ENCODE results near the gene AP2A1.

AP2A1 gene

DNA sequence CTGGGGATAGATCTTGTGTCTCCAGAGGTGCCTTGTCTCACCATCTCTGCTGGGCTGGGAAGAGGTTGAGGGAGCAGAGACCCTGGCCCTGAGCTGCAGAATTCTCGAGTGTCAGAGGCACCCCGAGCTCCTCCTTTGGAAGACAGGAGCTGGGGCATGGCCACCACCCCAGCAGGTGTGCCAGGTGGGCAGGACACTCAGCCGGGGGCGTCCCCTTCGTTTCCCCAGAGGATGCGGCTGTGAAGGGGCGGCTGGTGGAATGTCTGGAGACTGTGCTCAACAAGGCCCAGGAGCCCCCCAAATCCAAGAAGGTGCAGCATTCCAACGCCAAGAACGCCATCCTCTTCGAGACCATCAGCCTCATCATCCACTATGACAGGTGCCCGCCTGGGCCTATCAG lies 31.8 kb downstream of the AP2A1 start:
- H2BK120ac ChIP-seq (ENCODE audit: low read depth, low read length): no peak overlapping the region
- no peak for DNase-seq
- H3K56ac ChIP-seq (ENCODE audit: low read length): no peak overlapping the region
- no peak overlapping the region for H2BK5ac ChIP-seq (ENCODE audit: low read length)
- no peak overlapping the region for H2BK15ac ChIP-seq (replicated peaks; ENCODE audit: low read depth)
- no peak overlapping the region for H3K23ac ChIP-seq (ENCODE audit: low read length)
- H3K36me3 ChIP-seq (ENCODE audit: control insufficient read depth, insufficient read depth, low read length): peaks cover 14% of the 10 kb centered on the region
- no peaks in the 10 kb centered on the region for H3K4me1 ChIP-seq (ENCODE audit: control insufficient read depth, low read depth, low read length)
- no peak overlapping the region for H3K9ac ChIP-seq (ENCODE audit: low read length)
- no peak overlapping the region for H3K4me2 ChIP-seq (ENCODE audit: low read length)
- H3K4ac ChIP-seq (ENCODE audit: low read depth, low read length): no peak overlapping the region
- H3K27me3 ChIP-seq (ENCODE audit: insufficient read depth, low read length, poor library complexity): no peaks in the 10 kb centered on the region
- H3K79me1 ChIP-seq (ENCODE audit: low read length): no peaks in the 10 kb centered on the region
- no CpG with 5 or more reads among the region's 11 CpGs for WGBS (ENCODE audit: extremely low coverage, insufficient coverage, low lambda C conversion rate)
- no peak overlapping the region for H2AK5ac ChIP-seq (ENCODE audit: low read length)
- H3K79me2 ChIP-seq (ENCODE audit: control insufficient read depth, insufficient read depth, low read length): no peaks in the 10 kb centered on the region
- H3K4me3 ChIP-seq (ENCODE audit: low read length): no peak overlapping the region
- no peak overlapping the region for H3K27ac ChIP-seq (ENCODE audit: low read depth, low read length)
- no peak overlapping the region for H3K18ac ChIP-seq (ENCODE audit: low read length)
- no peak overlapping the region for H4K8ac ChIP-seq (ENCODE audit: low read depth, low read length)
- H4K5ac ChIP-seq (ENCODE audit: low read length): no peak overlapping the region

DNA sequence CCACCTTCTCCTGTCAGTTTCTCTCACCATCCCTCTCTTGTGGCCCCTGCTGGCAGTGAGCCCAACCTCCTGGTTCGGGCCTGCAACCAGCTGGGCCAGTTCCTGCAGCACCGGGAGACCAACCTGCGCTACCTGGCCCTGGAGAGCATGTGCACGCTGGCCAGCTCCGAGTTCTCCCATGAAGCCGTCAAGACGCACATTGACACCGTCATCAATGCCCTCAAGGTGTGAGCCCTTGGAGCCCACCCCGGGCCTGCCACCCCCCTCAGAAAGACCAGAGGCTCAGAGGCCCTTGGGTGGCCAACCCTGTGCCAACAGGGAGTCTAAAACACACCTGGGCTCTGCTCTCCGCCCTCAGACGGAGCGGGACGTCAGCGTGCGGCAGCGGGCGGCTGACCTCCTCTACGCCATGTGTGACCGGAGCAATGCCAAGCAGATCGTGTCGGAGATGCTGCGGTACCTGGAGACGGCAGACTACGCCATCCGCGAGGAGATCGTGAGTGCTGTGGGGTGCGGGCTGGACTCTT lies 32.5 kb downstream of the AP2A1 start:
- DNase-seq: no peak
- no CpG with 5 or more reads among the region's 28 CpGs for WGBS (ENCODE audit: extremely low coverage, insufficient coverage, low lambda C conversion rate)
- H2BK5ac ChIP-seq (ENCODE audit: low read length): no peak overlapping the region
- no peak overlapping the region for H3K23ac ChIP-seq (ENCODE audit: low read length)
- H3K27ac ChIP-seq (ENCODE audit: low read depth, low read length): no peak overlapping the region
- H3K4me3 ChIP-seq (ENCODE audit: low read length): no peak overlapping the region
- no peak overlapping the region for H4K8ac ChIP-seq (ENCODE audit: low read depth, low read length)
- H2BK15ac ChIP-seq (replicated peaks; ENCODE audit: low read depth): no peak overlapping the region
- no peak overlapping the region for H3K18ac ChIP-seq (ENCODE audit: low read length)
- no peak overlapping the region for H2BK120ac ChIP-seq (ENCODE audit: low read depth, low read length)
- H3K79me2 ChIP-seq (ENCODE audit: control insufficient read depth, insufficient read depth, low read length): no peaks in the 10 kb centered on the region
- no peak overlapping the region for H3K9ac ChIP-seq (ENCODE audit: low read length)
- H3K56ac ChIP-seq (ENCODE audit: low read length): no peak overlapping the region
- H4K5ac ChIP-seq (ENCODE audit: low read length): no peak overlapping the region
- H3K79me1 ChIP-seq (ENCODE audit: low read length): no peaks in the 10 kb centered on the region
- H3K4me1 ChIP-seq (ENCODE audit: control insufficient read depth, low read depth, low read length): no peaks in the 10 kb centered on the region
- H3K4me2 ChIP-seq (ENCODE audit: low read length): no peak overlapping the region
- H2AK5ac ChIP-seq (ENCODE audit: low read length): no peak overlapping the region
- H3K36me3 ChIP-seq (ENCODE audit: control insufficient read depth, insufficient read depth, low read length): peaks cover 14% of the 10 kb centered on the region
- no peak overlapping the region for H3K4ac ChIP-seq (ENCODE audit: low read depth, low read length)
- H3K27me3 ChIP-seq (ENCODE audit: insufficient read depth, low read length, poor library complexity): no peaks in the 10 kb centered on the region

DNA sequence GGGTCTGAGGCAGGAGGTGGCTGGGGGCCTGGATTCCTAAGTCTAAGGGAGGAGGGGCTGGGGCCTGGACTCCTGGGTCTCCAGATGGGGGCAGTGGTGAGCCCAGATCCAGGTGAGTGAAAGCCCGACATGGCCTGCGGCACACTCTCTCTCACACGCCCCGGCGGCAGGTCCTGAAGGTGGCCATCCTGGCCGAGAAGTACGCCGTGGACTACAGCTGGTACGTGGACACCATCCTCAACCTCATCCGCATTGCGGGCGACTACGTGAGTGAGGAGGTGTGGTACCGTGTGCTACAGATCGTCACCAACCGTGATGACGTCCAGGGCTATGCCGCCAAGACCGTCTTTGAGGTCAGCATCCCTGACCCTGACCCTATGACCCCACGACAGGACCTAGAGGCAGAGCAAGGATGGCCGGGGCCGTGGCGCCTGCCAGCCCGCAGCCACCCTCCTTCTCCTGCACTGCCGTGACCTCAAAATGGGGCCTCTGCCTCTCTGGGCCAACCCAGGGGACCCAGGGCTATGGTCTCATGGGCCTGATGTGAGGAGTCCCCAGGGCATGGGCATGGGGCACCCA lies 33.1 kb downstream of the AP2A1 start:
- Histone ChIP-seq H3K79me2 (ENCODE audit: control insufficient read depth, insufficient read depth, low read length) (no peaks in the 10 kb centered on the region), H4K5ac (ENCODE audit: low read length) (no peak overlapping the region), H3K4ac (ENCODE audit: low read depth, low read length) (no peak overlapping the region), H3K79me1 (ENCODE audit: low read length) (no peaks in the 10 kb centered on the region), H2AK5ac (ENCODE audit: low read length) (no peak overlapping the region), H3K18ac (ENCODE audit: low read length) (no peak overlapping the region), H3K27me3 (ENCODE audit: insufficient read depth, low read length, poor library complexity) (no peaks in the 10 kb centered on the region), H2BK15ac (replicated peaks; ENCODE audit: low read depth) (no peak overlapping the region), H3K4me3 (ENCODE audit: low read length) (no peak overlapping the region), H3K9ac (ENCODE audit: low read length) (no peak overlapping the region), H4K8ac (ENCODE audit: low read depth, low read length) (no peak overlapping the region), H3K27ac (ENCODE audit: low read depth, low read length) (no peak overlapping the region), H3K23ac (ENCODE audit: low read length) (no peak overlapping the region), H3K4me1 (ENCODE audit: control insufficient read depth, low read depth, low read length) (no peaks in the 10 kb centered on the region), H3K4me2 (ENCODE audit: low read length) (no peak overlapping the region), H2BK120ac (ENCODE audit: low read depth, low read length) (no peak overlapping the region), H3K36me3 (ENCODE audit: control insufficient read depth, insufficient read depth, low read length) (peaks cover 14% of the 10 kb centered on the region), H2BK5ac (ENCODE audit: low read length) (no peak overlapping the region), H3K56ac (ENCODE audit: low read length) (no peak overlapping the region)
- peak; percentile 45 for DNase-seq
- WGBS (ENCODE audit: extremely low coverage, insufficient coverage, low lambda C conversion rate): no CpG with 5 or more reads among the region's 25 CpGs

DNA sequence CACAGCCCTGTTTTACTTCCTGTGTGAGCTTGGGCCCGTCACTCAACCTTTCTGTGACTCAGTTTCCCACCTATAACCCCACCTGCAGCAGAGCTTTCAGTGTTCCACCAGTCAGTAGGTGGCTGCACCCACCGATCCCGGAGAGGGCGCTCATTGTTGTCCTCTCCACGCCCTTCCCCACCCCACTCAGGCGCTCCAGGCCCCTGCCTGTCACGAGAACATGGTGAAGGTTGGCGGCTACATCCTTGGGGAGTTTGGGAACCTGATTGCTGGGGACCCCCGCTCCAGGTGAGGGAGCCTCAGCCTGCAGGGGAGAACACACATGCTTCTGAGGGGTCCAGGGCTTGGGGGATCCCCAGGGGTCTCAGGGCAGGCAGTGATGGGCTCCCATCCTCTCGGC lies 34.0 kb downstream of the AP2A1 start:
- Histone ChIP-seq H3K79me2 (ENCODE audit: control insufficient read depth, insufficient read depth, low read length) (no peaks in the 10 kb centered on the region), H3K79me1 (ENCODE audit: low read length) (no peaks in the 10 kb centered on the region), H3K4me2 (ENCODE audit: low read length) (no peak overlapping the region), H3K56ac (ENCODE audit: low read length) (no peak overlapping the region), H3K36me3 (ENCODE audit: control insufficient read depth, insufficient read depth, low read length) (peaks cover 14% of the 10 kb centered on the region), H4K5ac (ENCODE audit: low read length) (no peak overlapping the region), H3K27ac (ENCODE audit: low read depth, low read length) (no peak overlapping the region), H3K9ac (ENCODE audit: low read length) (no peak overlapping the region), H4K8ac (ENCODE audit: low read depth, low read length) (no peak overlapping the region), H3K4ac (ENCODE audit: low read depth, low read length) (no peak overlapping the region), H3K4me3 (ENCODE audit: low read length) (no peak overlapping the region), H3K4me1 (ENCODE audit: control insufficient read depth, low read depth, low read length) (no peaks in the 10 kb centered on the region), H3K18ac (ENCODE audit: low read length) (no peak overlapping the region), H2BK15ac (replicated peaks; ENCODE audit: low read depth) (no peak overlapping the region), H2BK120ac (ENCODE audit: low read depth, low read length) (no peak overlapping the region), H2BK5ac (ENCODE audit: low read length) (no peak overlapping the region), H3K23ac (ENCODE audit: low read length) (no peak overlapping the region), H3K27me3 (ENCODE audit: insufficient read depth, low read length, poor library complexity) (no peaks in the 10 kb centered on the region), H2AK5ac (ENCODE audit: low read length) (no peak overlapping the region)
- WGBS (ENCODE audit: extremely low coverage, insufficient coverage, low lambda C conversion rate): no CpG with 5 or more reads among the region's 10 CpGs
- DNase-seq: no peak

DNA sequence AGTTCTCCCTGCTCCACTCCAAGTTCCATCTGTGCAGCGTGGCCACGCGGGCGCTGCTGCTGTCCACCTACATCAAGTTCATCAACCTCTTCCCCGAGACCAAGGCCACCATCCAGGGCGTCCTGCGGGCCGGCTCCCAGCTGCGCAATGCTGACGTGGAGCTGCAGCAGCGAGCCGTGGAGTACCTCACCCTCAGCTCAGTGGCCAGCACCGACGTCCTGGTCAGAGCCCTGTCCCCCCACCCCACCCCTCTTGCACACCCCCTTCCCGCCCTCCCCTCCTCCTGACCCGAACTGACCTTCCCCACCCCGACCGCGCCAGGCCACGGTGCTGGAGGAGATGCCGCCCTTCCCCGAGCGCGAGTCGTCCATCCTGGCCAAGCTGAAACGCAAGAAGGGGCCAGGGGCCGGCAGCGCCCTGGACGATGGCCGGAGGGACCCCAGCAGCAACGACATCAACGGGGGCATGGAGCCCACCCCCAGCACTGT lies 34.6 kb downstream of the AP2A1 start:
- H3K79me1 ChIP-seq (ENCODE audit: low read length): no peaks in the 10 kb centered on the region
- H2BK120ac ChIP-seq (ENCODE audit: low read depth, low read length): no peak overlapping the region
- no peaks in the 10 kb centered on the region for H3K4me1 ChIP-seq (ENCODE audit: control insufficient read depth, low read depth, low read length)
- no peak overlapping the region for H3K27ac ChIP-seq (ENCODE audit: low read depth, low read length)
- H3K56ac ChIP-seq (ENCODE audit: low read length): no peak overlapping the region
- peak overlapping the region; percentile 74 for H3K9ac ChIP-seq (ENCODE audit: low read length)
- H3K27me3 ChIP-seq (ENCODE audit: insufficient read depth, low read length, poor library complexity): no peaks in the 10 kb centered on the region
- WGBS (ENCODE audit: extremely low coverage, insufficient coverage, low lambda C conversion rate): no CpG with 5 or more reads among the region's 32 CpGs
- H3K18ac ChIP-seq (ENCODE audit: low read length): no peak overlapping the region
- no peaks in the 10 kb centered on the region for H3K79me2 ChIP-seq (ENCODE audit: control insufficient read depth, insufficient read depth, low read length)
- no peak for DNase-seq
- no peak overlapping the region for H2BK5ac ChIP-seq (ENCODE audit: low read length)
- H3K4ac ChIP-seq (ENCODE audit: low read depth, low read length): no peak overlapping the region
- H3K36me3 ChIP-seq (ENCODE audit: control insufficient read depth, insufficient read depth, low read length): peaks cover 11% of the 10 kb centered on the region
- no peak overlapping the region for H4K8ac ChIP-seq (ENCODE audit: low read depth, low read length)
- H2AK5ac ChIP-seq (ENCODE audit: low read length): no peak overlapping the region
- no peak overlapping the region for H2BK15ac ChIP-seq (replicated peaks; ENCODE audit: low read depth)
- no peak overlapping the region for H3K4me3 ChIP-seq (ENCODE audit: low read length)
- H3K4me2 ChIP-seq (ENCODE audit: low read length): no peak overlapping the region
- H4K5ac ChIP-seq (ENCODE audit: low read length): no peak overlapping the region
- no peak overlapping the region for H3K23ac ChIP-seq (ENCODE audit: low read length)
